Heart right ventricle (tissue), 16 donors: ENCODE results near the gene NPTXR. TPM values are rescaled to one million over a fixed set of nuclear protein-coding genes. Genes with fewer than 3 reads are reported as not detected.
"Not testable (repeated sequence)": the region's sequence is repeated elsewhere in the genome, so short reads cannot be mapped to it uniquely, and the experiment has no call there.

ENCODE experiments used
- ATAC-seq, 8 donors: fragments of 200-7000 bp; cut with Tn5 transposase; one replicate each; pipeline ENCODE4 v1.9.1; 2020; ENCODE audit warnings: mild to moderate bottlenecking in 8 of 8, moderate library complexity in 8 of 8, moderate number of reproducible peaks in 1 of 8
- DNase-seq, 2 donors: peaks; one replicate each; pipeline ENCODE4 v3.0.0-alpha.2; 2020
- H3K27ac ChIP-seq, 10 donors: fragments of 200-600 bp; sonication (generic) in 2 of 10; one replicate each; pipeline versions ENCODE4 v1.5.0 to v1.8.0; 2020 to 2022; ENCODE audit warnings: mild to moderate bottlenecking in 3 of 10
- H3K27me3 ChIP-seq, 7 donors: fragments of 200-600 bp; one replicate each; pipeline ENCODE4 v1.8.0; 2021 to 2022; ENCODE audit warnings: mild to moderate bottlenecking in 2 of 7
- H3K36me3 ChIP-seq, 9 donors: fragments of 200-600 bp; sonication (generic) in 1 of 9; one replicate each; pipeline versions ENCODE4 v1.5.0 to v1.8.0; 2020 to 2022; ENCODE audit warnings: mild to moderate bottlenecking in 2 of 9
- H3K4me1 ChIP-seq, 9 donors: fragments of 200-600 bp; sonication (generic) in 1 of 9; one replicate each; pipeline versions ENCODE4 v1.5.0 to v1.8.0; 2020 to 2022; ENCODE audit warnings: mild to moderate bottlenecking in 4 of 9
- H3K4me3 ChIP-seq, 10 donors: fragments of 200-600 bp; sonication (generic) in 2 of 10; one replicate each; pipeline versions ENCODE4 v1.5.0 to v1.8.0; 2020 to 2022; ENCODE audit warnings: mild to moderate bottlenecking in 7 of 10, moderate library complexity in 2 of 10
- H3K9me3 ChIP-seq, 11 donors: fragments of 200-600 bp in 10 of 11; sonication (generic) in 2 of 11; one replicate each; pipeline versions ENCODE4 v1.5.0 to v1.8.0; 2013 to 2022; ENCODE audit warnings: mild to moderate bottlenecking in 2 of 11, control low read depth in 1 of 11, moderate library complexity in 1 of 11
- WGBS, 2 donors: extraction: QIAGEN DNeasy Blood & Tissue Kit; methylation state at CpG; one replicate each; pipeline ENCODE4 v1.1.7; 2013; ENCODE audit warnings: inconsistent platforms in 1 of 2; 5-methylcytosine and 5-hydroxymethylcytosine counted together
- intact Hi-C, 10 donors: fragments of 100-400 bp; cut with DNase I; formaldehyde crosslinking; loops; one replicate each; pipeline versions ENCODE4 v1.11.1 to v1.14.2; 2022
- polyA plus RNA-seq, 2 donors: library from polyadenylated mRNA; stranded (reverse); fragments of 200-250 nt; gene quantifications; one replicate each; pipeline ENCODE4 v1.2.3, GENCODE V29; 2013
- total RNA-seq, 10 donors: library from RNA; stranded (reverse); fragmentation: NEBNext Ultra II Directional in 3 of 10; extraction: Animal tissue kit (Norgen Biotek cat#: 25700) in 3 of 10; gene quantifications; one replicate each; pipeline versions ENCODE4 v1.2.1 to v1.2.4, GENCODE V29; 2021 to 2023
- TF ChIP-seq, protein P1 (sequence below), 9 donors: fragments of 200-600 bp; sonication (generic) in 2 of 9; IDR thresholded peaks; one replicate each; pipeline versions ENCODE4 v1.5.0 to v1.8.0; 2021 to 2022; ENCODE audit warnings: antibody characterized with exemption in 9 of 9, mild to moderate bottlenecking in 5 of 9, moderate library complexity in 1 of 9
- donor health status: Arrhythmogenic right ventricular cardiomyopathy.
- donor health status: ischemic (EF 13 %, LVEDD 7.1; RV severe dilation, severe dysfunction).
- donor health status: healthy with polysubstance abuse.
- donor health status: DM: no; HTN: yes; CAD: no.
- donor health status: DM: no; HTN: no; CAD: no.
- donor health status: ischemic (EF 25% LVEDD 6.9; RV normal size, moderate dysfunction).
- donor health status: ischemic (EF 25% LVEDD 5.7; RV mildly dilated, moderate dysfunction).
- donor health status: healthy.
- donor health status: DM: yes; HTN: yes; CAD: no.
- donor health status: Ischemic cardiomyopathy.
- donor health status: ischemic (EF 35%, LVEDD 5.7; RV mildly dilated, moderate dysfunction).
- donor health status: nonischemic (EF 11% LVEDD 7.7; RV severe dilation, severe dysfunction).
- donor health status: DM: yes; HTN: yes; CAD: no.
- donor health status: PGD.
- donor health status: ischemic (EF 29% LVEDD 5.4; RV normal size, mild dysfunction).
- donor health status: nonischemic (EF 23%, LVEDD 6.1; RV moderate dilation, normal function).

Gene NPTXR
- total and polyA plus RNA-seq, 12 donors = 8.6 to 32.9 (median 21.4) TPM

DNA sequence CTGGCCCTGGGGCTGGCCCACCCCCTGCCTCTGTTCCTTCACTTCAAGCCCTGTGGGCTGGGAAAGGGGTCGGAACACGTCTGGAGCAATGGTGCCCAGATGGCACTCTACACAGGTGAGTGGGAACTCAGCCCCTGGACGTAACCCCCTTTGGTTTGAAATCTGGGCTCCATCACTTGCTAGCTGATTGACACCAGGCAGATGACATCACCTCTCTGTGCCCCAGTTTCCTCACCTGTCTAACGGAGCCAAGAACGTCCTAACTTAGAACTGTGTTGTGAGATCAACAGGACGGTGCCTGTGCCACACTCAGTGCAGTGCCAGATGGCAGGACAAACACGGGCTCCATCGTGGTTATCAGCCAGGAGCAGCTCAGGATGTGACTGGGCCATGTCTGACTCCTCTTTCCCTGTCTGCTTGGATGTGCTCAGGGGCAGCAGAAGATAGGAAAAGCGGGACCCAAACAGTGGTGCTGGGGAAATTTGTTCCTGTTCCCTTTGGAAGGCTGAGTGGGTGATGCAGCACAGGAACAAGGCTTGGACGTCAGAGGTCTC is 24.4 kb downstream of the NPTXR start:
- no peak for DNase-seq
- Histone ChIP-seq H3K36me3 (no peaks in the 10 kb centered on the region), H3K27ac (no peak overlapping the region), H3K4me1 (peaks cover 0 to 3% (median 0%) of the 10 kb centered on the region in 9 donors), H3K4me3 (no peak overlapping the region), H3K27me3 (no peaks in the 10 kb centered on the region), H3K9me3 (no peaks in the 10 kb centered on the region)
- intact Hi-C loops = no loop called here
- TF ChIP-seq, protein P1, sequence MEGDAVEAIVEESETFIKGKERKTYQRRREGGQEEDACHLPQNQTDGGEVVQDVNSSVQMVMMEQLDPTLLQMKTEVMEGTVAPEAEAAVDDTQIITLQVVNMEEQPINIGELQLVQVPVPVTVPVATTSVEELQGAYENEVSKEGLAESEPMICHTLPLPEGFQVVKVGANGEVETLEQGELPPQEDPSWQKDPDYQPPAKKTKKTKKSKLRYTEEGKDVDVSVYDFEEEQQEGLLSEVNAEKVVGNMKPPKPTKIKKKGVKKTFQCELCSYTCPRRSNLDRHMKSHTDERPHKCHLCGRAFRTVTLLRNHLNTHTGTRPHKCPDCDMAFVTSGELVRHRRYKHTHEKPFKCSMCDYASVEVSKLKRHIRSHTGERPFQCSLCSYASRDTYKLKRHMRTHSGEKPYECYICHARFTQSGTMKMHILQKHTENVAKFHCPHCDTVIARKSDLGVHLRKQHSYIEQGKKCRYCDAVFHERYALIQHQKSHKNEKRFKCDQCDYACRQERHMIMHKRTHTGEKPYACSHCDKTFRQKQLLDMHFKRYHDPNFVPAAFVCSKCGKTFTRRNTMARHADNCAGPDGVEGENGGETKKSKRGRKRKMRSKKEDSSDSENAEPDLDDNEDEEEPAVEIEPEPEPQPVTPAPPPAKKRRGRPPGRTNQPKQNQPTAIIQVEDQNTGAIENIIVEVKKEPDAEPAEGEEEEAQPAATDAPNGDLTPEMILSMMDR (IDR thresholded peaks at IDR 0.05) = no peak
- WGBS, 2 donors = 76 to 84% methylated on average over 10 of the region's 10 CpGs
- no peak for ATAC-seq

GRCh38 chr22:38817196-38817595 is 26.6 kb downstream of the NPTXR start:
- TF ChIP-seq, protein P1 (IDR thresholded peaks at IDR 0.05) = no peak
- intact Hi-C loops = no loop called here
- Histone ChIP-seq H3K4me3 (no peak overlapping the region), H3K27ac (no peak overlapping the region), H3K36me3 (no peaks in the 10 kb centered on the region), H3K27me3 (peaks cover 0 to 6% (median 0%) of the 10 kb centered on the region in 7 donors), H3K9me3 (no peaks in the 10 kb centered on the region), H3K4me1 (no peaks in the 10 kb centered on the region)
- ATAC-seq = no peak
- no peak for DNase-seq
- WGBS, 2 donors = 87 to 91% methylated on average over 6 of the region's 6 CpGs

DNA sequence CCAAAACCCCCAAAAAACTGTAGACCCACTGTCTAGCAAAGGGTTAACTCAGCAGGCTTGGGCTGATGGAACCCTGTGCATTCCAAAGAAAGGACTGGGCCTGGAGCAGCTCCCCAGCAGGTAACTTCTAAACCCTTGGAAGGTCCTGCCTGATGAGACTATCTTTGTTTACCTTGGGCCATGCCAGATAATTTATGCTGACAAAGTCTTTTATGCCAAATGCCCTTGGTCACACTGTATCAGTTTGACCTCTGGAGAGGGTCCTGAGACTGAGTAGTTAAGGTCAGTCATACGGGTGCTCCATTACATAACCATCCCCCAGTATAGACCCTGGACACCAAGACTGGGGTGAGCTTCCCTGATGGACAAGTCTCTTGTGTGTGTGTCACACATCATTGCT is 28.0 kb downstream of the NPTXR start:
- Histone ChIP-seq H3K9me3 (peaks cover 0 to 2% (median 0%) of the 10 kb centered on the region in 11 donors), H3K4me1 (no peaks in the 10 kb centered on the region), H3K4me3 (no peak overlapping the region), H3K27ac (no peak overlapping the region), H3K27me3 (peaks cover 0 to 6% (median 0%) of the 10 kb centered on the region in 7 donors), H3K36me3 (no peaks in the 10 kb centered on the region)
- 16 to 30% methylated on average over 1 of the region's 1 CpG for WGBS, 2 donors
- ATAC-seq (no peak), DNase-seq (no peak)
- intact Hi-C loops = no loop called here
- TF ChIP-seq, protein P1 (IDR thresholded peaks at IDR 0.05) = no peak

- no peaks in the 10 kb centered on the region for H3K36me3 ChIP-seq
- H3K4me3 ChIP-seq = no peak overlapping the region
- no peak overlapping the region for H3K27ac ChIP-seq
- ATAC-seq = no peak
- H3K9me3 ChIP-seq = peaks cover 0 to 20% (median 3%) of the 10 kb centered on the region in 11 donors
- peaks cover 0 to 6% (median 0%) of the 10 kb centered on the region in 7 donors for H3K27me3 ChIP-seq
- intact Hi-C loops = no loop called here
- TF ChIP-seq, protein P1 (IDR thresholded peaks at IDR 0.05) = no peak
- 81 to 83% methylated on average over 2 of the region's 2 CpGs for WGBS, 2 donors
- DNase-seq = no peak
- no peaks in the 10 kb centered on the region for H3K4me1 ChIP-seq
Measured at GRCh38 chr22:38811241-38811640, 32.6 kb downstream of the NPTXR start.

GRCh38 chr22:38805041-38805593 is 38.7 kb downstream of the NPTXR start:
- DNase-seq = not testable (repeated sequence)

More at GRCh38 chr22:38805041-38805593, 38.7 kb downstream of the NPTXR start:
- 64 to 70% methylated on average over 8 of the region's 8 CpGs for WGBS, 2 donors
- H3K27me3 ChIP-seq, ATAC-seq, H3K36me3 ChIP-seq, H3K27ac ChIP-seq, intact Hi-C loops, H3K4me1 ChIP-seq, H3K4me3 ChIP-seq: not testable (repeated sequence)
- H3K9me3 ChIP-seq = peaks cover 0 to 10% (median 3%) of the 10 kb centered on the region in 11 donors
